T-helper 1 cell treated with Interleukin-12 subunit alpha and Interleukin-12 subunit beta and Interleukin-4 antibody, amounts not matched to agents 30 μg/mL and 1 μg/mL, for 36 hours (primary cell): Measurements from ENCODE around the gene PTCH1.

Source experiments
- H3K27ac Mint-ChIP-seq: one replicate; pipeline ENCODE4 v1.8.0; 2021; ENCODE audit warnings: mild to moderate bottlenecking, mixed read lengths
- H3K27me3 Mint-ChIP-seq: one replicate; pipeline ENCODE4 v1.8.0; 2021; ENCODE audit warnings: low read depth, mixed read lengths
- H3K36me3 Mint-ChIP-seq: one replicate; pipeline ENCODE4 v1.8.0; 2021; ENCODE audit warnings: low read depth, mixed read lengths
- H3K4me1 Mint-ChIP-seq: one replicate; pipeline ENCODE4 v1.8.0; 2021; ENCODE audit warnings: low read depth, mixed read lengths
- H3K4me3 Mint-ChIP-seq: one replicate; pipeline ENCODE4 v1.8.0; 2021; ENCODE audit warnings: mild to moderate bottlenecking, moderate library complexity, mixed read lengths
- H3K9me3 Mint-ChIP-seq: one replicate; pipeline ENCODE4 v1.8.0; 2021; ENCODE audit warnings: mixed read lengths

Gene PTCH1

GRCh38 chr9:95455714-95456113 lies 61.1 kb downstream of the PTCH1 start:
- Mint-ChIP-seq H3K4me3 (no peak overlapping the region), H3K9me3 (no peaks in the 10 kb centered on the region), H3K36me3 (peaks cover 10% of the 10 kb centered on the region), H3K4me1 (peaks cover under 1% of the 10 kb centered on the region), H3K27ac (no peak overlapping the region), H3K27me3 (peaks cover 49% of the 10 kb centered on the region)

- no peak overlapping the region for H3K4me3 Mint-ChIP-seq
- H3K27me3 Mint-ChIP-seq = peaks cover 17% of the 10 kb centered on the region
- no peaks in the 10 kb centered on the region for H3K4me1 Mint-ChIP-seq
- H3K9me3 Mint-ChIP-seq = no peaks in the 10 kb centered on the region
- H3K36me3 Mint-ChIP-seq = peaks cover 3% of the 10 kb centered on the region
- no peak overlapping the region for H3K27ac Mint-ChIP-seq
Measured at GRCh38 chr9:95452176-95452575, 64.6 kb downstream of the PTCH1 start.

GRCh38 chr9:95451065-95451426 lies 65.7 kb downstream of the PTCH1 start:
- Mint-ChIP-seq H3K27me3 (peaks cover 11% of the 10 kb centered on the region), H3K27ac (no peak overlapping the region), H3K4me1 (no peaks in the 10 kb centered on the region), H3K9me3 (no peaks in the 10 kb centered on the region), H3K36me3 (peaks cover 3% of the 10 kb centered on the region), H3K4me3 (no peak overlapping the region)

GRCh38 chr9:95450171-95451064 lies 66.4 kb downstream of the PTCH1 start:
- peaks cover 3% of the 10 kb centered on the region for H3K36me3 Mint-ChIP-seq
- no peaks in the 10 kb centered on the region for H3K9me3 Mint-ChIP-seq
- no peaks in the 10 kb centered on the region for H3K4me1 Mint-ChIP-seq
- no peak overlapping the region for H3K27ac Mint-ChIP-seq
- peaks cover 11% of the 10 kb centered on the region for H3K27me3 Mint-ChIP-seq
- no peak overlapping the region for H3K4me3 Mint-ChIP-seq

- Mint-ChIP-seq H3K9me3 (no peaks in the 10 kb centered on the region), H3K27ac (no peak overlapping the region), H3K27me3 (peaks cover 9% of the 10 kb centered on the region), H3K36me3 (peaks cover 3% of the 10 kb centered on the region), H3K4me1 (no peaks in the 10 kb centered on the region), H3K4me3 (no peak overlapping the region)
Measured at GRCh38 chr9:95449016-95449415, 67.8 kb downstream of the PTCH1 start.

GRCh38 chr9:95447660-95448420 lies 68.9 kb downstream of the PTCH1 start:
- no peaks in the 10 kb centered on the region for H3K9me3 Mint-ChIP-seq
- H3K4me1 Mint-ChIP-seq = no peaks in the 10 kb centered on the region
- no peak overlapping the region for H3K27ac Mint-ChIP-seq
- no peaks in the 10 kb centered on the region for H3K36me3 Mint-ChIP-seq
- no peak overlapping the region for H3K4me3 Mint-ChIP-seq
- peaks cover 5% of the 10 kb centered on the region for H3K27me3 Mint-ChIP-seq

GRCh38 chr9:95446984-95447383 lies 69.8 kb downstream of the PTCH1 start:
- H3K9me3 Mint-ChIP-seq = no peaks in the 10 kb centered on the region

GRCh38 chr9:95446259-95446658 lies 70.5 kb downstream of the PTCH1 start:
- Mint-ChIP-seq H3K36me3 (no peaks in the 10 kb centered on the region), H3K4me1 (no peaks in the 10 kb centered on the region), H3K27me3 (peaks cover 3% of the 10 kb centered on the region), H3K9me3 (no peaks in the 10 kb centered on the region), H3K27ac (no peak overlapping the region), H3K4me3 (no peak overlapping the region)

More at GRCh38 chr9:95446984-95447383, 69.8 kb downstream of the PTCH1 start:
- Mint-ChIP-seq H3K36me3 (no peaks in the 10 kb centered on the region), H3K27me3 (peaks cover 3% of the 10 kb centered on the region), H3K4me1 (no peaks in the 10 kb centered on the region), H3K27ac (no peak overlapping the region), H3K4me3 (no peak overlapping the region)

- H3K27ac Mint-ChIP-seq = no peak overlapping the region
- H3K4me3 Mint-ChIP-seq = no peak overlapping the region
- H3K4me1 Mint-ChIP-seq = no peaks in the 10 kb centered on the region
Measured at GRCh38 chr9:95444160-95444559, 72.6 kb downstream of the PTCH1 start.

GRCh38 chr9:95443301-95443700 lies 73.5 kb downstream of the PTCH1 start:
- H3K27me3 Mint-ChIP-seq = peaks cover 3% of the 10 kb centered on the region
- no peaks in the 10 kb centered on the region for H3K4me1 Mint-ChIP-seq
- no peak overlapping the region for H3K4me3 Mint-ChIP-seq
- H3K27ac Mint-ChIP-seq = no peak overlapping the region
- no peaks in the 10 kb centered on the region for H3K36me3 Mint-ChIP-seq
- no peaks in the 10 kb centered on the region for H3K9me3 Mint-ChIP-seq

More at GRCh38 chr9:95444160-95444559, 72.6 kb downstream of the PTCH1 start:
- no peaks in the 10 kb centered on the region for H3K36me3 Mint-ChIP-seq
- no peaks in the 10 kb centered on the region for H3K9me3 Mint-ChIP-seq
- H3K27me3 Mint-ChIP-seq = peaks cover 3% of the 10 kb centered on the region

- no peak overlapping the region for H3K4me3 Mint-ChIP-seq
- H3K36me3 Mint-ChIP-seq = no peaks in the 10 kb centered on the region
- no peaks in the 10 kb centered on the region for H3K9me3 Mint-ChIP-seq
- H3K27ac Mint-ChIP-seq = no peak overlapping the region
- H3K4me1 Mint-ChIP-seq = no peaks in the 10 kb centered on the region
- peaks cover 5% of the 10 kb centered on the region for H3K27me3 Mint-ChIP-seq
Measured at GRCh38 chr9:95441081-95441480, 75.7 kb downstream of the PTCH1 start.

GRCh38 chr9:95440447-95440846 lies 76.3 kb downstream of the PTCH1 start:
- no peaks in the 10 kb centered on the region for H3K36me3 Mint-ChIP-seq
- H3K9me3 Mint-ChIP-seq = no peaks in the 10 kb centered on the region
- H3K4me1 Mint-ChIP-seq = no peaks in the 10 kb centered on the region
- peaks cover 5% of the 10 kb centered on the region for H3K27me3 Mint-ChIP-seq
- H3K27ac Mint-ChIP-seq = no peak overlapping the region
- no peak overlapping the region for H3K4me3 Mint-ChIP-seq

GRCh38 chr9:95438561-95439357 lies 78.0 kb downstream of the PTCH1 start:
- H3K4me1 Mint-ChIP-seq = no peaks in the 10 kb centered on the region
- no peaks in the 10 kb centered on the region for H3K36me3 Mint-ChIP-seq
- H3K27ac Mint-ChIP-seq = no peak overlapping the region
- H3K9me3 Mint-ChIP-seq = peaks cover 3% of the 10 kb centered on the region
- no peak overlapping the region for H3K4me3 Mint-ChIP-seq
- peaks cover 8% of the 10 kb centered on the region for H3K27me3 Mint-ChIP-seq

GRCh38 chr9:95437559-95437958 lies 79.2 kb downstream of the PTCH1 start:
- no peaks in the 10 kb centered on the region for H3K4me1 Mint-ChIP-seq
- peaks cover 7% of the 10 kb centered on the region for H3K27me3 Mint-ChIP-seq
- H3K36me3 Mint-ChIP-seq = no peaks in the 10 kb centered on the region
- peaks cover 3% of the 10 kb centered on the region for H3K9me3 Mint-ChIP-seq
- H3K4me3 Mint-ChIP-seq = no peak overlapping the region
- no peak overlapping the region for H3K27ac Mint-ChIP-seq
